Pancreas (tissue), 10 donors: ENCODE data around the gene PALLD. TPM values are rescaled to one million over a fixed set of nuclear protein-coding genes. Genes with fewer than 3 reads are reported as not detected.
"Not testable (repeated sequence)": the region's sequence is repeated elsewhere in the genome, so short reads cannot be mapped to it uniquely, and the experiment has no call there.

ENCODE experiments used
- ATAC-seq, 4 donors: fragments of 200-7000 bp; cut with Tn5 transposase; one replicate each; pipeline versions ENCODE4 v1.8.0 to v1.9.1; 2020; ENCODE audit warnings: mild to moderate bottlenecking in 4 of 4, moderate library complexity in 4 of 4
- DNase-seq, 6 donors: peaks; one replicate each; pipeline ENCODE4 v3.0.0-alpha.2; 2020
- FAIRE-seq: peaks from 2 replicates; lab custom pipeline; 2012; peaks lifted over from hg19 to GRCh38; lab: Jason Lieb, UNC
- H3K27ac ChIP-seq, 4 donors: fragments of 200-600 bp; sonication (generic); 1 replicate in 3 of 4; 2 replicates in 1 of 4; pipeline versions ENCODE4 v1.5.0 to v1.8.0; 2020
- H3K27me3 ChIP-seq, 4 donors: fragments of 200-600 bp; one replicate each; pipeline ENCODE4 v1.8.0; 2021
- H3K36me3 ChIP-seq, 3 donors: fragments of 200-600 bp; sonication (generic) in 1 of 3; one replicate each; pipeline versions ENCODE4 v1.5.0 to v1.8.0; 2020 to 2021
- H3K4me1 ChIP-seq, 3 donors: fragments of 200-600 bp; one replicate each; pipeline ENCODE4 v1.8.0; 2021
- H3K4me3 ChIP-seq, 4 donors: fragments of 200-600 bp; sonication (generic) in 2 of 4; one replicate each; pipeline versions ENCODE4 v1.5.0 to v1.8.0; 2020 to 2021
- H3K9me3 ChIP-seq, 4 donors: fragments of 200-600 bp; one replicate each; pipeline ENCODE4 v1.8.0; 2021
- WGBS, 2 donors: extraction: QIAGEN DNeasy Blood & Tissue Kit; methylation state at CpG; one replicate each; pipeline ENCODE4 v1.1.7; 2013; 5-methylcytosine and 5-hydroxymethylcytosine counted together
- intact Hi-C, 3 donors: fragments of 100-400 bp; cut with DNase I; formaldehyde crosslinking; loops; one replicate each; pipeline versions ENCODE4 v1.11.1 to v1.14.2; 2022
- polyA plus RNA-seq, 2 donors: library from polyadenylated mRNA; stranded (reverse); fragments of 200-250 nt; gene quantifications; one replicate each; pipeline ENCODE4 v1.2.3, GENCODE V29; 2013
- total RNA-seq, 6 donors: library from RNA; stranded (reverse); fragmentation: NEBNext Ultra II Directional in 4 of 6; extraction: Animal tissue kit (Norgen Biotek cat#: 25700) in 4 of 6; gene quantifications; one replicate each; pipeline versions ENCODE4 v1.2.1 to v1.2.4, GENCODE V29; 2021 to 2023
- TF ChIP-seq, protein P1 (sequence below), 4 donors: fragments of 200-600 bp; sonication (generic) in 3 of 4; IDR thresholded peaks; one replicate each; pipeline versions ENCODE4 v1.5.0 to v1.8.0; 2021; ENCODE audit warnings: antibody characterized with exemption in 4 of 4
- donor health status: healthy with polysubstance abuse.
- donor health status: DM: no; HTN: no; CAD: no; lungs with moderate emphysema.
- donor health status: DM: no; HTN: no; CAD: no.
- donor health status: control.
- donor health status: control.
- donor health status: Bipolar disorder and iron deficiency.
- donor health status: DM: yes; HTN: yes; CAD: no.
- donor health status: DM: no; HTN: no; CAD: no.
- donor health status: DM: no; HTN: no; CAD: no.
- donor health status: DM: yes; HTN: yes; CAD: no.

PALLD gene
- total and polyA plus RNA-seq, 8 donors = 4.4 to 44.2 (median 14.1) TPM

DNA sequence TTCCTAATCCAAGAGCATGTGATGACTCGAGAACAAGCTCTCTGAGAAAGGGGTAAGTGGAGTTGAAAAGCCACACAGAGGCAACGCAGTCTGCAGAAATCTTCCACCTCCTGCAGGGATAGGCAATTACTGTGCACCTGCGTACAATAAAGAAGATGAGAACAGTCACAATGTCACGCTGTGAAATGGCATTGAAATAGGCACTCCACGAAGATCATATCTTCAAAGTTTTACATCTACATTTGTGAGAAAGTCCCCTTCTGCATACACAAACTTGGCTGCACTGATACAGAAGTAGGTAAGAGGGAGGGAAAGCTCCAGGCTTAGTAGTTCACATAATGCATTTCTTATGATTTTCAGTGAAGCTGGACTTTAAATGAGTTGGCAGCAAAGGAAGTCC is 43.7 kb upstream of the PALLD start:
- FAIRE-seq (no peak), ATAC-seq (no peak), DNase-seq (no peak)
- Histone ChIP-seq H3K27me3 (no peaks in the 10 kb centered on the region), H3K36me3 (no peaks in the 10 kb centered on the region), H3K9me3 (no peaks in the 10 kb centered on the region), H3K27ac (no peak overlapping the region), H3K4me3 (no peak overlapping the region), H3K4me1 (no peaks in the 10 kb centered on the region)
- WGBS, 2 donors = 78 to 91% methylated on average over 5 of the region's 5 CpGs
- TF ChIP-seq, protein P1, sequence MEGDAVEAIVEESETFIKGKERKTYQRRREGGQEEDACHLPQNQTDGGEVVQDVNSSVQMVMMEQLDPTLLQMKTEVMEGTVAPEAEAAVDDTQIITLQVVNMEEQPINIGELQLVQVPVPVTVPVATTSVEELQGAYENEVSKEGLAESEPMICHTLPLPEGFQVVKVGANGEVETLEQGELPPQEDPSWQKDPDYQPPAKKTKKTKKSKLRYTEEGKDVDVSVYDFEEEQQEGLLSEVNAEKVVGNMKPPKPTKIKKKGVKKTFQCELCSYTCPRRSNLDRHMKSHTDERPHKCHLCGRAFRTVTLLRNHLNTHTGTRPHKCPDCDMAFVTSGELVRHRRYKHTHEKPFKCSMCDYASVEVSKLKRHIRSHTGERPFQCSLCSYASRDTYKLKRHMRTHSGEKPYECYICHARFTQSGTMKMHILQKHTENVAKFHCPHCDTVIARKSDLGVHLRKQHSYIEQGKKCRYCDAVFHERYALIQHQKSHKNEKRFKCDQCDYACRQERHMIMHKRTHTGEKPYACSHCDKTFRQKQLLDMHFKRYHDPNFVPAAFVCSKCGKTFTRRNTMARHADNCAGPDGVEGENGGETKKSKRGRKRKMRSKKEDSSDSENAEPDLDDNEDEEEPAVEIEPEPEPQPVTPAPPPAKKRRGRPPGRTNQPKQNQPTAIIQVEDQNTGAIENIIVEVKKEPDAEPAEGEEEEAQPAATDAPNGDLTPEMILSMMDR (IDR thresholded peaks at IDR 0.05) = no peak
- intact Hi-C loops = no loop called here

DNA sequence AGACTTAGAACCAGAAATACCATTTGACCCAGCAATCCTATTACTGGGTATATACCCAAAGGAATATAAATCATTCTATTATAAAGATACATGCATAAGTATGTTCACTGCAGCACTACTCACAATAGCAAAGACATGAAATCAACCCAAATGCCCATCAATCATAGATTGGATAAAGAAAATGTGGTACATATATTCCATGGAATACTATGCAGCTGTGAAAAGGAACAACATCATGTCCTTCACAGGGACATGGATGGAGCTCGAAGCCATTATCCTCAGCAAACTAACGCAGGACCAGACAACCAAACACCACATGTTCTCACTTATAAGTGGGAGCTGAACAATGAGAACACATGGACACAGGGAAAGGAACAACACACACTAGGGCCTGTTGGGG is 38.6 kb upstream of the PALLD start:
- not testable (repeated sequence) for FAIRE-seq

DNA sequence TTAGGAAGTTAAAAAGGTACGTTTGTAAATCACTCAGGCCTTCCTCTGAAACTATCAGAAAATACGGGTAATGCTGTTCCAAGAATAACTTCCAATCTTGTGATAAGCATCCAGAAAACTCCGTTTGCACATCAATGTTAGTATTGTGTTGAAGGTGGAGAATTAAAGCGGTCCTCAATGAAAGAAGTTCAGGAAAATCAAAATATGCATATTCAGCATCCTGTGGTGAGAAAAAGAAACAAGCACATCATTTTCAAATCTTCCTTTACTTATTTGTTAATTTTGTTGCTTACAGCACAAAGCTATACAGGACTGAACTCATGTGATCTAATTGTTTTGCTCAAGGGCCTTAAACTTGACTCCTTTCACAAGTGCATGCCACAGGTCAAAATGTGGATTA is 35.0 kb upstream of the PALLD start:
- no peak for ATAC-seq
- TF ChIP-seq, protein P1 (IDR thresholded peaks at IDR 0.05) = no peak
- H3K36me3 ChIP-seq = no peaks in the 10 kb centered on the region
- H3K27me3 ChIP-seq = no peaks in the 10 kb centered on the region
- FAIRE-seq = no peak
- H3K4me1 ChIP-seq = no peaks in the 10 kb centered on the region
- 54 to 61% methylated on average over 4 of the region's 4 CpGs for WGBS, 2 donors
- no peaks in the 10 kb centered on the region for H3K9me3 ChIP-seq
- H3K27ac ChIP-seq = no peak overlapping the region
- intact Hi-C loops = no loop called here
- H3K4me3 ChIP-seq = no peak overlapping the region
- no peak for DNase-seq

More for the DNA sequence above, 38.6 kb upstream of the PALLD start:
- H3K36me3 ChIP-seq, H3K4me1 ChIP-seq, ATAC-seq, H3K27me3 ChIP-seq, intact Hi-C loops, H3K27ac ChIP-seq, H3K9me3 ChIP-seq, H3K4me3 ChIP-seq, DNase-seq: not testable (repeated sequence)
- 96 to 98% methylated on average over 2 of the region's 2 CpGs for WGBS, 2 donors

DNA sequence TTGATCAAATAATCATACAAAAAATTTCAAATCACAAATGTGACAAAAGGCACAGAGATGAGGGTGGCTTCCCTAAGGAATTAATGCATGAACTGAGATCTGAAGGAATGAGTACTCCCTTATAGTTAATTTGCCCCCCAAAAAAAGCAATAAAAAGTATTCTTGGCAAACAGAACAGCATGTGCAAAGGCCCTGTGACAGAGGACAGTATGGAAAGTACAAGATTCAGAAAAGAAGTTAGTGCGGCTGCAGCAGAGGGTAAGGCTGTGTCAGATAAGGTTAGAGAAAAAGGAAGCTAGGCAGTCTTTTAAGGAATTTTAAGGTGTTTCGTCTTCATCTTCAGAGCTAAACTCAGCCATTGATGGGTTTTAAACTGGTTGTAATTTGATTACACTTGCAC is 23.9 kb upstream of the PALLD start:
- H3K27ac ChIP-seq = no peak overlapping the region
- H3K9me3 ChIP-seq = peaks cover 0 to 4% (median 0%) of the 10 kb centered on the region in 4 donors
- FAIRE-seq = no peak
- peaks cover 0 to 8% (median 0%) of the 10 kb centered on the region in 3 donors for H3K4me1 ChIP-seq
- peaks cover 0 to 6% (median 0%) of the 10 kb centered on the region in 3 donors for H3K36me3 ChIP-seq
- ATAC-seq = no peak
- intact Hi-C loops = no loop called here
- no peak overlapping the region for H3K4me3 ChIP-seq
- no peak for DNase-seq
- no peaks in the 10 kb centered on the region for H3K27me3 ChIP-seq
- 98% methylated on average over 2 of the region's 2 CpGs for WGBS, 2 donors
- TF ChIP-seq, protein P1 (IDR thresholded peaks at IDR 0.05) = no peak

DNA sequence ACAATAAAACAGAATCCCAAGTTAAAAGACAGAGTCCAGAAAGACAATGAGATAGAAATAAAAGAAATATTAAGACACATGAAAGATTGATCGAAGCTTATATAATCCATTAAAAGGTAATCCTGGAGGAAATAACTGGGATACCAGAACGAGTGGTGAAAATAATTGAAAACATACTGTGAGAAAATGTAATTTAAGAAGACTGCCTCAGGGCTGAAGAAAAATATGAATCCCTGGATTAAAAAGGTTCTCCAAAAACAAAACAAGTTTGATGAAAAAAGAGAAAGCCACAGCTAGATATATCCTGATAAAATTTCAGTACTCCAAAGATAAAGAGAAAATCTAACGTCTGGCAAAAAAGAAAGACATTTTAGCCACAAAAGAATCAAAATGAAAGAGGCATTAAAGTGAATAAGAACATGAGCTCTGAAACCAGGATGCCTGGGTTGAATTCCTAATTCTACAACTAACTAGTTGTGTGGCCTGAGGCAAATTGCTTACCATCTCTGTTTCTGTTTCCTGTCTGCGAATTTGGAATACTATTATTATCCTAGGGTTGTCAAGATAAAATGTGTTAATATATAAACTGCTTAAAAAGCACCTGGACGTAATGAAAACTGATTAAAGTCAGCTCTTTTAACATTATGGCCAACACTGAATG is 22.1 kb upstream of the PALLD start:
- FAIRE-seq (no peak), ATAC-seq (no peak), DNase-seq (no peak)
- TF ChIP-seq, protein P1 (IDR thresholded peaks at IDR 0.05) = no peak
- Histone ChIP-seq H3K4me3 (no peak overlapping the region), H3K9me3 (no peaks in the 10 kb centered on the region), H3K4me1 (peaks cover 0 to 8% (median 0%) of the 10 kb centered on the region in 3 donors), H3K27me3 (no peaks in the 10 kb centered on the region), H3K36me3 (peaks cover 0 to 4% (median 0%) of the 10 kb centered on the region in 3 donors), H3K27ac (no peak overlapping the region)
- intact Hi-C loops = no loop called here
- 46 to 48% methylated on average over 5 of the region's 5 CpGs for WGBS, 2 donors
